GM12891 (cell line): Measurements from ENCODE around the gene SPINT3.

Experiments
- PAX5 ChIP-seq: IDR thresholded peaks from 2 replicates; pipeline ENCODE4 v1.6.1; 2011; ENCODE audit warnings: low read length, moderate library complexity, mild to moderate bottlenecking; ENCODE audit not compliant: insufficient read depth, severe bottlenecking
- POLR2A ChIP-seq: IDR thresholded peaks from 2 replicates; pipeline ENCODE4 v1.6.1; 2011; ENCODE audit warnings: low read depth, low read length, control low read depth
- POLR2AphosphoS5 ChIP-seq: IDR thresholded peaks from 2 replicates; pipeline ENCODE4 v1.6.1; 2011; ENCODE audit warnings: low read depth, low read length, control low read depth
- POU2F2 ChIP-seq: IDR thresholded peaks from 2 replicates; pipeline ENCODE4 v1.6.1; 2011; ENCODE audit warnings: low read depth, mild to moderate bottlenecking, control low read depth, low read length, moderate library complexity
- SPI1 ChIP-seq: IDR thresholded peaks from 2 replicates; pipeline ENCODE4 v1.6.1; 2011; ENCODE audit warnings: low read depth, low read length, control low read depth
- TAF1 ChIP-seq: IDR thresholded peaks from 2 replicates; pipeline ENCODE4 v1.6.1; 2011; ENCODE audit warnings: low read depth, low read length, control low read depth

DNA sequence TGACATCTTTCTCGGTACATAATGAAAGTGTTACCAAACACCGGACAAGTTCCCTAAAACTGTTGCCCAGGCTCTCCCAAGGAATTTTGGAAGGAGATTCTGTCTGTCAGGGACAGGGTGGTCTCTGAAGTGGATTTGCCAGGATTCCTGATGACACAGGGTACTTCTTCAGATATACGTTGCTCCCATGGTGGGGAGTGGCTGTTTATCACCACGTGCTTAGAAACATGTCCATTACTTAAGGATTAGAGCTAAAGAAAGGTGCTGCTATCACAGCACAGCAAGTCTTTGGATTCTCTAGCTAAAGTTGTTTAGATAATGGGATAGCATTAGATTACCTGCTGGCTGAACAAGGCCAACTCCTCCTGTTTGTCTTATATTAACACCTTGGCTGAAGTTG lies 6.3 kb downstream of the SPINT3 start:
- TF ChIP-seq POLR2AphosphoS5: no peak
- no peak for TF ChIP-seq POLR2A
- TF ChIP-seq TAF1: no peak
- TF ChIP-seq POU2F2: no peak
- no peak for TF ChIP-seq SPI1
- TF ChIP-seq PAX5: no peak
